GM19455 (cell line): ENCODE results near the gene NR3C2.

Source experiments
- ATAC-seq: cut with Tn5 transposase; IDR thresholded peaks from one replicate; pipeline ENCODE4 v1.9.1; 2021; ENCODE audit not compliant: unreplicated experiment

NR3C2 gene

GRCh38 chr4:148441986-148442831, at the start of gene NR3C2:
Gene NR3C2, minus strand, starts transcription at chr4:148442414.
- ATAC-seq, result peak; percentile 98

- ATAC-seq, result no peak
These were observed 45.0 kb upstream of the NR3C2 start for GRCh38 chr4:148487181-148487580.

- no peak for ATAC-seq
These were observed 39.4 kb upstream of the NR3C2 start for GRCh38 chr4:148481636-148482035.

GRCh38 chr4:148477276-148477675, 35.1 kb upstream of the NR3C2 start:
- no peak for ATAC-seq

GRCh38 chr4:148469938-148470337, 27.7 kb upstream of the NR3C2 start:
- ATAC-seq, result no peak

GRCh38 chr4:148454835-148455234, 12.6 kb upstream of the NR3C2 start:
- no peak for ATAC-seq

GRCh38 chr4:148453833-148454232, 11.6 kb upstream of the NR3C2 start:
- ATAC-seq, result no peak

GRCh38 chr4:148452970-148453369, 10.8 kb upstream of the NR3C2 start:
- ATAC-seq, result no peak

- ATAC-seq, result no peak
These were observed 7.7 kb upstream of the NR3C2 start for GRCh38 chr4:148449921-148450320.

GRCh38 chr4:148448141-148448540, 5.9 kb upstream of the NR3C2 start:
- ATAC-seq, result no peak

- no peak for ATAC-seq
These were observed 5.5 kb upstream of the NR3C2 start for GRCh38 chr4:148447681-148448080.

GRCh38 chr4:148445860-148446330, 3.7 kb upstream of the NR3C2 start:
- no peak for ATAC-seq

GRCh38 chr4:148445071-148445859, 3.1 kb upstream of the NR3C2 start:
- ATAC-seq, result no peak

GRCh38 chr4:148444296-148445070, 2.3 kb upstream of the NR3C2 start:
- ATAC-seq, result no peak

GRCh38 chr4:148443512-148444295, 1.5 kb upstream of the NR3C2 start:
- no peak for ATAC-seq

GRCh38 chr4:148442832-148443511, 758 bp upstream of the NR3C2 start:
- ATAC-seq, result peak; percentile 18

- no peak for ATAC-seq
These were observed 609 bp downstream of the NR3C2 start for GRCh38 chr4:148441624-148441985.

- no peak for ATAC-seq
These were observed 4.2 kb downstream of the NR3C2 start for GRCh38 chr4:148438047-148438446.

GRCh38 chr4:148437439-148437838, 4.8 kb downstream of the NR3C2 start:
- ATAC-seq, result no peak

GRCh38 chr4:148436512-148436911, 5.7 kb downstream of the NR3C2 start:
- no peak for ATAC-seq
